A549 (cell line): ENCODE results near the gene CACNA1D. TPM values are rescaled to one million over a fixed set of nuclear protein-coding genes. Genes with fewer than 3 reads are reported as not detected.

ENCODE experiments used
- ATAC-seq, 2 experiments: fragments of 200-7000 bp in 1 of 2; fragments of >200 bp in 1 of 2; cut with Nextera tagmentation in 1 of 2; cut with Tn5 transposase in 1 of 2; 3 replicates each; pipeline versions ENCODE4 v1.8.0 to v1.9.1; 2018 to 2020; ENCODE audit warnings: mild to moderate bottlenecking in 1 of 2, moderate library complexity in 1 of 2
- CTCF ChIA-PET: fragments of 300-600 bp; sonication (Branson Sonifier 250); formaldehyde crosslinking; extraction: SDS; loops from one replicate; lab custom pipeline; 2021; ENCODE audit warnings: antibody characterized with exemption, inconsistent platforms; lab: Yijun Ruan, JAX
- POLR2A ChIA-PET: fragments of 350-600 bp; formaldehyde crosslinking; extraction: SDS; loops from one replicate; lab custom pipeline; 2021; ENCODE audit warnings: antibody characterized with exemption, inconsistent platforms; lab: Yijun Ruan, JAX
- DNase-seq, 2 experiments: peaks; one replicate each; pipeline versions ENCODE4 v3.0.0 to v3.0.0-alpha.2; 2011 to 2016; ENCODE audit warnings: low read depth in 1 of 2, low spot score in 1 of 2
- FAIRE-seq: peaks from 2 replicates; lab custom pipeline; 2011; peaks lifted over from hg19 to GRCh38; lab: Jason Lieb, UNC
- H3K27ac ChIP-seq, 2 experiments: fragments of >200 bp; sonication (Bioruptor Twin); formaldehyde crosslinking; 3 replicates each; pipeline ENCODE4 v1.5.1; 2016 to 2017
- H3K4me1 ChIP-seq: fragments of >200 bp; sonication (Bioruptor Twin); formaldehyde crosslinking; 3 replicates; pipeline ENCODE4 v1.6.1; 2016
- H3K4me2 ChIP-seq: fragments of >200 bp; sonication (Bioruptor Twin); formaldehyde crosslinking; 3 replicates; pipeline ENCODE4 v1.6.1; 2016
- H3K4me3 ChIP-seq: fragments of >200 bp; sonication (Bioruptor Twin); formaldehyde crosslinking; 3 replicates; pipeline ENCODE4 v1.5.1; 2016
- H3K9me3 ChIP-seq: fragments of >200 bp; sonication (Bioruptor Twin); formaldehyde crosslinking; 3 replicates; pipeline ENCODE4 v1.6.1; 2016
- ATOH8 ChIP-seq: fragments of 250-450 bp; sonication (Bioruptor Pico); IDR thresholded peaks from 2 replicates; pipeline ENCODE4 v1.5.0; 2020; ENCODE audit warnings: low read depth, mild to moderate bottlenecking, moderate library complexity
- CBX8 ChIP-seq: fragments of 200-600 bp; sonication (generic); IDR thresholded peaks from 2 replicates; pipeline ENCODE4 v1.6.1; 2016
- CEBPB ChIP-seq, 2 experiments: fragments of >200 bp in 1 of 2; sonication (Bioruptor Twin) in 1 of 2; formaldehyde crosslinking in 1 of 2; IDR thresholded peaks; 2 replicates each; pipeline ENCODE4 v1.6.1; 2012 to 2016
- ESRRA ChIP-seq: fragments of 150-350 bp; IDR thresholded peaks from 2 replicates; pipeline ENCODE4 v1.6.1; 2014; ENCODE audit warnings: mild to moderate bottlenecking, low read length, borderline replicate concordance
- HOXA7 ChIP-seq: fragments of 250-450 bp; sonication (Bioruptor Pico); IDR thresholded peaks from 2 replicates; pipeline ENCODE4 v1.5.0; 2020; ENCODE audit warnings: mild to moderate bottlenecking, moderate library complexity
- HOXB13 ChIP-seq: fragments of 250-450 bp; sonication (Bioruptor Pico); IDR thresholded peaks from 2 replicates; pipeline ENCODE4 v1.5.0; 2020; ENCODE audit warnings: low read depth, mild to moderate bottlenecking, moderate library complexity
- KDM5A ChIP-seq: fragments of 200-600 bp; sonication (generic); IDR thresholded peaks from 2 replicates; pipeline ENCODE4 v1.6.1; 2016; ENCODE audit warnings: antibody characterized with exemption, mild to moderate bottlenecking
- NFE2L2 ChIP-seq: fragments of 150-350 bp; conservative IDR thresholded peaks from 2 replicates; pipeline ENCODE4 v1.6.1; 2014; ENCODE audit warnings: low read length
- POLR2AphosphoS2 ChIP-seq: conservative IDR thresholded peaks from 2 replicates; pipeline ENCODE4 v1.6.1; 2012; ENCODE audit warnings: low read length, improper control_type of control experiment, inconsistent platforms
- RAD21 ChIP-seq, 2 experiments: fragments of >200 bp in 1 of 2; sonication (Bioruptor Twin) in 1 of 2; formaldehyde crosslinking in 1 of 2; IDR thresholded peaks in 1 of 2; conservative IDR thresholded peaks in 1 of 2; 2 replicates in 1 of 2; 3 replicates in 1 of 2; pipeline ENCODE4 v1.6.1; 2012 to 2018; ENCODE audit warnings: inconsistent platforms in 1 of 2
- REST ChIP-seq: fragments of 200-600 bp; sonication (generic); IDR thresholded peaks from 2 replicates; pipeline ENCODE4 v1.6.1; 2016; ENCODE audit warnings: antibody characterized with exemption, mild to moderate bottlenecking, moderate library complexity
- RFX5 ChIP-seq: fragments of 450-650 bp; IDR thresholded peaks from 2 replicates; pipeline ENCODE4 v1.7.1; 2014; ENCODE audit warnings: antibody characterized with exemption, mild to moderate bottlenecking, moderate library complexity
- TP53 ChIP-seq: fragments of 250-450 bp; sonication (Bioruptor Pico); IDR thresholded peaks from 2 replicates; pipeline ENCODE4 v1.5.0; 2021; ENCODE audit warnings: mild to moderate bottlenecking, moderate library complexity
- WGBS: methylation state at CpG from one replicate; pipeline ENCODE4 v1.1.6; 2017; ENCODE audit errors: missing lambda C conversion rate; 5-methylcytosine and 5-hydroxymethylcytosine counted together
- polyA plus RNA-seq, 4 experiments: library from polyadenylated mRNA; depleted of rRNA in 3 of 4; stranded (reverse); fragments of >200 nt; fragmentation: RNase III in 1 of 4; extraction: RNeasy Plus Mini Kit Qiagen cat#74134 plus additional on column Dnase treatment in 1 of 4; gene quantifications; 2 replicates in 3 of 4; 3 replicates in 1 of 4; pipeline ENCODE4 v1.2.3, GENCODE V29; 2011 to 2017

The CACNA1D gene
- polyA plus RNA-seq, 2 of the 4 experiments (the other 2 are of a cell fraction) = 1.1 to 10.7 TPM

- H3K4me3 ChIP-seq = no peak overlapping the region
- DNase-seq (peak in 1 of 2 experiments; percentile 7), FAIRE-seq (no peak), ATAC-seq (peak; percentile 43 to 65; a peak in 3 of 6 replicates)
- ChIA-PET CTCF (interaction anchor here (1.2 kb wide), 1 partner anchor 14 kb away, joined by 5 read pairs; no protein-coding TSS in a partner anchor), POLR2A (no interaction called here)
- H3K27ac ChIP-seq = no peak overlapping the region
- no peak overlapping the region for H3K4me2 ChIP-seq
- no peaks in the 10 kb centered on the region for H3K4me1 ChIP-seq
- 72% methylated on average over 4 of the region's 4 CpGs for WGBS
- 0 out of 5 replicates have a peak, but pooled peaks of 1 of the 2 experiments have one; percentile 9 for TF ChIP-seq RAD21 (conservative IDR thresholded peaks at IDR 0.05 in 1 of 2, IDR thresholded peaks at IDR 0.05 in 1 of 2)
- TF ChIP-seq HOXB13 (CRISPR knock-in tag) = no peak
- TF ChIP-seq ATOH8 = no peak
- no peaks in the 10 kb centered on the region for H3K9me3 ChIP-seq
These were observed 202.2 kb downstream of the CACNA1D start for GRCh38 chr3:53696401-53697172.

GRCh38 chr3:53700441-53700840, 206.0 kb downstream of the CACNA1D start:
- FAIRE-seq = no peak
- Histone ChIP-seq H3K27ac (no peak overlapping the region), H3K4me1 (no peaks in the 10 kb centered on the region)
- TF ChIP-seq KDM5A = no peak
- TF ChIP-seq, all 56 proteins: peak for 0
- ChIA-PET CTCF (interaction anchor here (1.1 to 1.3 kb wide), 2 partner anchors 9 to 10 kb away, joined by 3 to 4 read pairs; no protein-coding TSS in a partner anchor), POLR2A (no interaction called here)
- Histone ChIP-seq H3K4me2 (no peak overlapping the region), H3K9me3 (no peaks in the 10 kb centered on the region), H3K4me3 (no peak overlapping the region)
- ATAC-seq (no peak), DNase-seq (no peak)
- 52% methylated on average over 4 of the region's 4 CpGs for WGBS

GRCh38 chr3:53702776-53703530, 208.5 kb downstream of the CACNA1D start:
- CTCF ChIA-PET = no interaction called here
- Histone ChIP-seq H3K4me3 (no peak overlapping the region), H3K9me3 (no peaks in the 10 kb centered on the region), H3K27ac (no peak overlapping the region), H3K4me2 (no peak overlapping the region), H3K4me1 (peaks cover 12% of the 10 kb centered on the region; the same call in 2 of the 3 replicates)
- DNase-seq (no peak), ATAC-seq (no peak), FAIRE-seq (no peak)
- WGBS = 73% methylated on average over 13 of the region's 14 CpGs
- TF ChIP-seq ESRRA = no peak
- no peak for TF ChIP-seq POLR2AphosphoS2
- no peak for TF ChIP-seq NFE2L2
- TF ChIP-seq ATOH8 = no peak
- no peak for TF ChIP-seq RAD21 (conservative IDR thresholded peaks at IDR 0.05 in 1 of 2, IDR thresholded peaks at IDR 0.05 in 1 of 2)
- no peak for TF ChIP-seq HOXA7 (CRISPR knock-in tag)
- TF ChIP-seq TP53 (CRISPR knock-in tag) = no peak
- TF ChIP-seq CEBPB (IDR thresholded peaks at IDR 0.05) = no peak
- no peak for TF ChIP-seq CBX8
- TF ChIP-seq REST = no peak
- no peak for TF ChIP-seq RFX5
- POLR2A ChIA-PET = no interaction called here
